ENCODE measurements around the gene SUGCT.
"Not testable (repeated sequence)": the region's sequence is repeated elsewhere in the genome, so short reads cannot be mapped to it uniquely, and the experiment has no call there.

SUGCT gene

DNA sequence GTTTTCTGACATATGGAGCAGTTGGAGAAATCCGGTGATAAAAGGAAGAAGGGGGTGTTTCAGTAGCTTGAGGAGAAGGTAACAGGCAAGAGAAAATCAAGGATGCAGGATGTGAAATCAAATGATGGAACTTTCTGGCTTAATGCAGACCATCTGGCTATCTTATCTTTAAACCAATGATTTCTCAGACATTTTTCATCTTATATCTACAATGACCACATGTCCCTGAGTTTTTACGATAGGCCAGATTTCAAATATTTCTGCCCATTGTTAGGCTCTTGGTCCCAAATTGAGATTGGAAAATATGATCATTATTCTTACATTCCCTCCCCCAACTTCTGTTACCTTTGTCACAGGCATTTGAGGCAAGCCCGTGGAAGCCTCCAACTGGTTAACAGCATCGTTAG is 486.8 kb downstream of the SUGCT start:
- DNase-seq (ENCODE audit: low read depth), result no peak

DNA sequence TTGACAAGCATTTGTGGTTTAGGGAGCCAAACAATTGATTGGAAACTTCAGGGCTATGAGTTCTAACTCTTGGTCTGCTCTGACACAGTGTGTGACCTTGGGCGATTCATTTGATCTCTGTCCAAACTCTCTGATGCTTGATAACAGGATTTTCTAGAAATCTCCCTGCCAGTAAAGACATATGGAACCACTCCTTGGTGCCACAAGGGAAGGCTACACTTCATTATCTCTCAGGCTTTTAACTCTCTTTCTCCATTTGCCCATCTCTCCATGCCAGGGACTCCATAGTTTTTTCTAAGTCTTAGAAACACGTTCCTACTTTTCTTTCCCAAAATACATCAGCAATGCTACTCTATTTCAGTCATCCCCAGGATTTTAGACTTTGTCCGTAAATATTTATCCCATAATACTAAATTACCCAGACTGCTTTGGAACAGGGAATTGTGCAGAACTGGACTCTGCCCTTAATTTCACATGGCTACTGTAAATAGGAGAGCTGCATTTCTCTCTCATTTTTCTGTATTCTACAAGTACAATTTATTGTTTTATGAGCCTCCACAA is 488.2 kb downstream of the SUGCT start:
- DNase-seq (ENCODE audit: low read depth), result no peak

DNA sequence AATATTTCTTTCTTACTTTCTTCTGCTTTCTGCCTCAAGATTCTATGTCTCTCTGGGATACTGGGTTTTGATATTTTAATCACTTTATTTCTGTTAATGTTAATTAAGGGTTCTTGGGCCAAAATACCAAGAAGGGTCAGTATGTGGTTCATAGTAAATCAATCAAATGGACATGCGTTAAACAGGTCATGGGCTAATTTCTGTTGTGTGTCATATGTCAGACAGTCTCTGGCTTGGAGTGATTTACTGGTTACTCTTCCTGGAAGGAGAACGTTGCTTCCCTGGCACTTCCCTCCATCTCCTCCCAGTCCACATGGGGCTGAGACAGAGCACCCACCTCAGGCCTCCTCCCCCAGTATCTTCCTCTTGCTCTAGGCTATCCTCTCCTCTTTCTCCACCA is 489.1 kb downstream of the SUGCT start:
- DNase-seq (ENCODE audit: low read depth), result no peak

DNA sequence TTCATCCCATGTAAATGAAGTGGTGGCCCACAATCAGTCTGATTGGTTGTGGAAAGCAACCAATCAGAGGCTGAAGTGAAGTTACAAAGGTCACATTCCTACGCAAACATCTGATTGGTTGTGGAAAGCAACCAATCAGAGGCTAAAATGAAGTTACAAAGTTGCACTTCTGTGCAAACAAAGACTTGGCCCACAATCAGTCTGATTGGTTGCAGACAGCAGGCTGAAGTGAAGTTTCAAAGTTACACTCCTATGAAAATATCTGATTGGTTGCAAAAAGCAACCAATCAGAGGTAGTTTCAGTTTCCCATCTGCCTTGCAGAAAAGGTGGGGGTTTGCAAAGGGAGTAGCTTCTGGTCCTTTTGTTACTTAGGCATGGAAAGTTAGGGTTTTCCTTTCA is 492.6 kb downstream of the SUGCT start:
- DNase-seq (ENCODE audit: low read depth), result not testable (repeated sequence)

DNA sequence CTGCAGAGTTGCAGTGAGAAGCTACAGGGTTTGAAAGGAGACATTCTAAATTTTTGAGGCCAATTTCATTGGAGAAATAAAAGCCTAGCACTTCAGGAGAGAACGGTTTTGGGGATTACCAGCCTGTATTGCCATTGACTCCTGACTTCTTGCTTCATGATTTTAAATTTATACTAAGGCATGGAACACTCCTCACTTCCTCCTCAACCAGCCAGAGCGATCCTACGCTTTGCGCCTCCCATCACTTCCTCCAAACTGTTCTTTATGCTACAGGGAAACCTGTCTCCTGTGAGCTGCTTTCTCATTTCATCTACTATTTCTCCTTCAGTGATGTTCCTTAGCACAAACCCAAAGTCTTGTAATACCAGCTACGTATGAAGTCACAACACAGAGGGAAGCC is 495.1 kb downstream of the SUGCT start:
- DNase-seq (ENCODE audit: low read depth), result no peak

DNA sequence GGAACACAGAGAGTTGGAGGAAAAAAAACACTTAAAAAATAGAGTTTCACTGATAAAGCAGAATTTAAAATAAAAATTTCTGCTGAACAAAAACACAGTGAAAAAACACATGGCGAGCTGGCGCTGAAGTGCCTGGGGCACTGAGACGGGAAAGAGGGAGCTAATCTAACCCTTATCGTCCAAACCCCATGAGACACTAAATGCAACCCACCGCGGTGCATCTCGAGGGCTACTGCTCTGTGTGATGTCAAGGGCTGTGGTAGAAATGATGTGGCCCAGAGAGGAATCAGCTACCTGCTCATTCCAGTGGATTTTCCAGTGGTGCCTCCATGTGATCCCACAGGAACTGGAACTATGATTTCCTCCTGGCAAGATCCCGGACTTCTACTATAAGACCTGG is 499.3 kb downstream of the SUGCT start:
- no peak for DNase-seq (ENCODE audit: low read depth)

DNA sequence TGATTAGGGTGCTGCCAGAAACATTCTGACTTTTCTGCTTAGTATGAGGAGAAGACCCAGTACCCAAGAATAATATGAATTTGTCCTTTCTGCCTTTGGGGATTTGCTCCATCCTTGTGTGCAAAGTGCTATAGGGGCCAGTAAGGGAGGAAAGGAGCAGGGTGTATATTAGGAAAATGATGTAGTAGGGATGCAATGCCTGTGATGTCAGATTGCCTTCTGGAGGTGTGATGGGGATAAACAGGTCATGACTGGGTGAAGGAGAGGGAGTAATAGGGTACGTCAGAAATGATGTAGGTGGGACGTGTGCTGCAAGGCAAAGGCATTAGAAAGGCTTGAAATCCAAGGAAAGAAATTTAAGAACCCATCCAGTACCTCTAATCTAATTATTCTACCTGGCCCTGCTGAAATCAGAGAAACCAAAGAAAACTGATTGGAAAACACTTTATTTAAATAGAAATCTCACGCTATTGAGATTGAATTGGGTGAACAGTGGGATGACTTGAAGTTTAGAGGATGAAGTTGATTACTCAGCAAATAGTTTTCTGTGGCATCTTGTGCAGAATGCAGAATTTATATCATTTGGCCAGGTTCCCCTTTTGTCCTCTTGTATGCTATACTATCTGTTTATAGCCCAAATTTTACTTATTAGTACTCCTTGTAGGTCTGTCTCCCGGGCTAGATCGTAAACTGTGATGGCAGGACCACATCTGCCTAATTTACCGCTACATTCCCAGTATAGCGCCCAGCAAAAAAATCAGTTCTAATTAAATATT is 503.9 kb downstream of the SUGCT start:
- DNase-seq (ENCODE audit: low read depth), result no peak

DNA sequence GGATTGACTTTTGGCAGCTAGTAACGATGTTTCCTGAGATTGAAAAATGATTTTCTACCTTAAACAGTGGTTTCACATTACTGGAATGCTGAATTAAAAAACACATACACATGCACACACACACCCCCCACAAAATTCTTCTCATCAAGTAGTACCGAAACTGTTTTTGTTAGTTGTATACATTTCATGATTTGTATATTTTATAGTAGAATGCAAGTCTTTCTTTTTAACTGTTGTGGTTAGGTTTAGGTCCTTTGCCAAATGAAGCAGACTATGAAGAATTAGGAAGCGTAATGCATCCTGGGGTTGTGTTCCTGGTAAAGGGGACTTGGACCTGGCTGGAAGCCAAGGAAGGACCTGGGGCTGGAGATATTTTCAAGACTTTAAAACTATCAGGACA is 505.8 kb downstream of the SUGCT start:
- DNase-seq (ENCODE audit: low read depth), result no peak

DNA sequence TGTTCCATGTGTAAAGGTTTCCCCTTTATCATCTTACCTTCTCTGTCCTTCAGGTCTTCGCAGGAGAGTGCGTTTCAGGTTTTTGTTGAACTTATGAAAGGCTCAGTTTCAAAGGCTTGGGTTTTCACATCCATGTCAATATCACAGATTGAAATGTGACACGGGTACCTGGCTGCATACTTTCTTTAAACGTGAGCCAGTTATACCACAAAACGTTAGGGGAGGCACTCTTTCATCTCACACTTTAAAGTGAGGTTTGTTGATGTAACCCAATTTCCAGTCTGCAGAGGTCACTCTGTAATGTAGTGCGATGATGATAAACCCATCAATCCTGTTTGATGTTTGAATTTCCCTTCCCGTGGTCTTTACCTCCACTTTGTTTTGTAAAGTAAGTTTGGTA is 506.9 kb downstream of the SUGCT start:
- DNase-seq (ENCODE audit: low read depth), result no peak

DNA sequence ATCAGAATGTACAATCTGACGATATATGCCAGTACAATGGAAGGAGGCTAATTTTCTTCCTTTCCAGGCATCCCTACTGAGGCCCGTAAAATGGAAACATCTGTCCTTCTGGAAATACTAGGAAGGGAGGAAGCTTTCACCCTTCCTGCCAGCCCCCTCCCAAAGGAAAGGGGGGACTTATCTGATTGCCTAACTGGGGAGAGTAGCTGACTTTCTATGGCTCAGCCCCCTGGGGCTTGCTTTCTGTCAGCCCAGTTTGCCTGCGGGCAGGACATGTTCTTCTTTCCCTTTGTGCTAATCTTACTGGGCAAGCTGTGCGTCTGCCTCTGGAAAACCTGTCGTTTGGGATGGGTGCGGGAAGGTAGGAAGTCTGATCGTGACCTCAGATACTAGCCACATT is 508.9 kb downstream of the SUGCT start:
- DNase-seq (ENCODE audit: low read depth), result no peak

DNA sequence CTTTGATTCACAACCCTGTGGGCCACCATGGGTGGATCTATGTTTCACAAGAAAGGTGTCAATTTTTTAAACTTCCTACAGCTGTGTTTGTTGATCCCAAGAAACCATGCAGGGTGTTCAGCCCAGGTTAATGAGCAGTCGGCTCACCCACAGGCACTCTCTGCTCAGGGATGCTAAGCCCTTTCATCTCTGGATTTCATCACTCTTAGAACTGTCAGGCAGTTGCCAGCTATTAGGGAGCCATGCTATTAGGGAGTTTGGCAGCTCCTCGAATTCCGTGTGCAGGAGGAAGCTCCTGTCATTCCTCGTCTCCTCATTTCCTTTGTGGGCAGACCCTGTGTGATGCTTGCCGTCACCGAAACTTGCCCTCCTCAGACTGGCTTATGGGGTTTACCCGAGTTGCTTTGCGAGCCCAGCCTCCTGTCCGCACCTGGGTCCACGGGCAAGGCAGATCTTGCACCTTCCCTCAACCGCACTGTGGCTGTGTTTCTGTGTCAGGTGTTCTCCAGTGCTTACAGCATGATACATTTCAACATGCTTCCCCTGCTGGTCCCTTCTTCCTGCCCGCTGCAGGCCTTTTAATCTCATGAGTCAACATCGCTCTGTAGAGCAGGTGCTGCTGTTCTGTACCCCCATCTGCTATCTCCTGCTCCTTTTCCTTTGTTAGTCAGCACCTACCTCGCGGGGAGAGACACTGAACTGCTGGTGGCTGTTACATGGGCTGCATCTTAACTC is 509.8 kb downstream of the SUGCT start:
- DNase-seq (ENCODE audit: low read depth), result no peak

DNA sequence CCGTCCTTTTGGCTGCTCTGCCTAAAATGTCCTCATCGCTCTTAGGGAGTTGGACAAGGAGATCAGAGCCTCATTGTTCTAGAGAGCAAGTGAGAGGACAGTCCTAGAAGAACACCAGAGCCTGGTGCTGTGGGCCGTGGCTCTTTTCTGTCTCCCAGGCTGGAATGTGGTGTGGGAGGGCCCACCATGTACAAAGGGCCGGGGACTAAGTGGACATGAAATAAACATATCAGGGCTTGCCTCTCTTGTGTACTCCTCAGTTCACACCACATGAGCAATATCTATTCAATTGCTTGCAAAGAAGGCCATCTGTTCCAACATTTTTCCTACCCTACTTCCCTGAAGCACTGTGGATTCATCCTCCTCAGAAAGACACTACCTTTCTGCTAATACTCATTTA is 510.4 kb downstream of the SUGCT start:
- no peak for DNase-seq (ENCODE audit: low read depth)

DNA sequence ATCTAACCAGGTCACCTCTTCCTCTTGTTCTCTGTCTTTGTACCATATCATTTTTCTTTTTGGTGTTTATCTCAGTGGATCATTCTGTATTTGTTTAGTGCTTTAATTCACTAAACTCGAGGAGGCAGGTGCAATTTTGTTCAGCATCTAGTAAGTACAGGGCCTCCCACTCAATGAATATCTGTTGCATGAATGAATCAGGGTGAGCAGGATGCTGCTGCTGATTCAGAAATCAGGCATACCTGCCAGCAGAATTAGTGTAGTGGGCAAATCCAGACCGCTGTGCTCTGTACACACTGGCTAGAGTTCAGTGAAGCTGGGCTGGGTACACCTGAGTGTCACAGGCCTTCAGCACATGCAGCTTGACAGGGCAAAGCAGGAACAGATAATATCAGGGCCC is 511.9 kb downstream of the SUGCT start:
- DNase-seq (ENCODE audit: low read depth), result no peak

DNA sequence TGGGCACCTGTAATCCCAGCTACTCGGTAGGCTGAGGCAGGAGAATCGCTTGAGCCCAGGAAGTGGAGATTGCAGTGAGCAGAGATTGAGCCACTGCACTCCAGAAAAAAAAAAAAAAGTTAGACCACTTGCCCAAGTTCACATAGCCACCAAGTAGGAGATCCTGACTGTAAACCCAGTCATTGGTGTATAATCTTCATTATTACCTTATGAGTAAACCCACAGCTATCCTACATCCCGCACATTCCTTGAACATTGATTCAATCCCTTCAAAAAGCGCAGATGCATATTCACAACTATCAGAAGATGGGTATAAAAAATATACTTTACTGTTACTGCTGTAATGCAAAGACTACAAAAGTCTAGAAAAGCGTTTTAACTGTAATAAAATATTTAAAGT is 512.9 kb downstream of the SUGCT start:
- DNase-seq (ENCODE audit: low read depth), result no peak

DNA sequence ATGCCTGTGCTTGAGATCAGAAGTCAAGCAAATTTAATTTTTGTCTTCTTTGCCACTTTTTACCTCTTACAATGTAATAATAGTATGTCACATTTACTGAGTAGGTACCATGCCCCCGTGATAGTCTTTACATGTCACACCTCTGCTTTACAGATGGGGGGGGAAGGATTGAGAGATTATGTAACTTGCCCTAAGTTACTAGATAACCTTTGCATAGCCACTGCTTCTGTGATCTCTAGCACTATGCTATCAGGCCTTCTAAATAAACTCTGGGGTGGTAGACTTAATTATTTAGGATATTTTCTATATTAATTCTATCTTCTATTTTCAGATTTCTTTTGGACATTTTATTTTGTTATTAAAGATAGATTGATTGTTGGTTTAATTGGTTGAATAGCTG is 514.4 kb downstream of the SUGCT start:
- no peak for DNase-seq (ENCODE audit: low read depth)

DNA sequence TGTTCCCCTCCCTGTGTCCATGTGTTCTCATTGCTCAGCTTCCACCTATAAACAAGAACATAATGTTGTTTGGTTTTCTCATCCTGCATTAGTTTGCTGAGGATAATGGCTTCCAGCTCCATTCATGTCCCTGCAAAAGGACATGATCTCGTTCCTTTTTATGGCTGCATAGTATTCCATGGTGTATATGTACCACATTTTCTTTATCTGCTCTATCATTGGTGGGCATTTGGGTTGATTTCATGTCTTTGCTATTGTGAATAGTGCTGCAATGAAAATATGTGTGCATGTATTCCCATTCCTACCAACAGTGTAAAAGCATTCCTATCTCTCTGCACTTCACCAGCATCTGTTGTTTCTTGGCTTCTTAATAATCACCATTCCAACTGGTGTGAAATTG is 516.1 kb downstream of the SUGCT start:
- DNase-seq (ENCODE audit: low read depth), result not testable (repeated sequence)

DNA sequence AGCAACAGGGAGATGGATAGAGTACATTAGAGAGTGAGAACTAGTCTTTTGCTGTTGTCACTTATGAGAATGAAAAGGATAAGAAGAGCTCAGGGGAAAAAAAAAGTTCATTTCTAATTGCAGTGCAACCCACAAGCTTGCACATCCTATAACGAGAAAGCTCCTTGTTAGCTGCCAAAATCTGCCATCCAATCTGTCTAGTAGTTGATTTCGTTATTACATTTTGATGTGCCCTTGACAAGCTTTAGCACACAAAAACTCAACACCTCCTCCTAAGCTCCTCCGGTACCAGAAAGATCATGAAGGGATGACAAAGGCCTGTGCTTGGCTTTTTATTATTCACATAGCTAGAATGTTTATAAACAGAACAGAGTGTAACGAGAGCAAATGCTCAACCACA is 519.4 kb downstream of the SUGCT start:
- DNase-seq (ENCODE audit: low read depth), result no peak

DNA sequence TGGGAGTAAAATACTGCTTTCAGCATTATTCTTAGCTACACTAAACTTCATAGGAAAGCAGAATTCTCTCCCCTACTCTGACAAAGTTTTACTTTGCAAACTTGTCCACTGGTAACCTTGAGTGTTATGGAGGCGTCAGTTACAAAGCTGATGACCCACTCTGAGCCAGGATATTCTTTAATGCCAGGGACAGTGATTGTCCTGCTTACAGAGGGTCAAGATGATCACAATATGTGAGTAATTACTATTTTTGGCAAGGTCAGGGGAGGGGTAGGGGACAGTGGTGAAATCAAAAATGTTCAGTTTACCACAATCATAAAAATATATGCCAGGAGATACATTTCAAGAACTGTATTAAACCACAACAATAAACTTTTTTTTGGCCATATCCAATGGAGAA is 520.6 kb downstream of the SUGCT start:
- DNase-seq (ENCODE audit: low read depth), result no peak

DNA sequence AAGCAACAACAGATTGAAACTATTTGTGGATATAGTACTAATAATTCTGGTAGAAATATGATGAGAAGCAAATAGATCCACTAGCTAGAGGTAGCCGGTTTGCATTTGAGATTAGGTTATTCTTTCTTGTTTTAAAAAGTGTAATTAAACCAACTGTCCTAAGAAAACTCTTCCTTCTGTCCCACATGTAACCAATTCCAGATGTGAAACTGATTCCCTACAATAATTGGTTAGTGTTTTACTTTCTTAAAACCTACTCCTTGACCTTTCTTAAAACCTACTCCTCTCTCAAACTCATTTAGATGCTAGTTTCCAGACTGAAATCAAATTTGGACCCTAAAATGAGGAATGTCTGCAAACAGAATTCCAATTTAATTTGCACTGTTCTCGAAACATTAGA is 521.5 kb downstream of the SUGCT start:
- no peak for DNase-seq (ENCODE audit: low read depth)

DNA sequence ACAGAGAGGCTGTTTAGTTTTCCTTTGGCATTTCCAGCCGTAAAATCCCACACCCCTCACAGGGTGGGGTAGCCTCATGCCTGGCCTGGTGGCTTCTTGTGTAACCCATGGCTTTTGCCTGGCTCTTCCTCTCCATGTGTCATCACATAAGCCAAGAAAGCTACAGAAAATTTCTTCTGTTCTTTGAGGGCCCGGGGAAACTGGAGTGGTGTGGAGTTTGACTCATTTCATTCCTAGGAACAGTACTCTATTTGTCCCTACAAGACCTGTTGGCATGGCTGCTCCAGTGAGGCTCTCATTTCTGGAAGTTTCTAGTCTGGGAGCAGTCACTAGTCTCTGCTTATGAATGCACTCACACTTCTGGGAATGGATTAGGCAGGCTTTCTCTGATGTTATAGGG is 523.9 kb downstream of the SUGCT start:
- DNase-seq (ENCODE audit: low read depth), result no peak

DNA sequence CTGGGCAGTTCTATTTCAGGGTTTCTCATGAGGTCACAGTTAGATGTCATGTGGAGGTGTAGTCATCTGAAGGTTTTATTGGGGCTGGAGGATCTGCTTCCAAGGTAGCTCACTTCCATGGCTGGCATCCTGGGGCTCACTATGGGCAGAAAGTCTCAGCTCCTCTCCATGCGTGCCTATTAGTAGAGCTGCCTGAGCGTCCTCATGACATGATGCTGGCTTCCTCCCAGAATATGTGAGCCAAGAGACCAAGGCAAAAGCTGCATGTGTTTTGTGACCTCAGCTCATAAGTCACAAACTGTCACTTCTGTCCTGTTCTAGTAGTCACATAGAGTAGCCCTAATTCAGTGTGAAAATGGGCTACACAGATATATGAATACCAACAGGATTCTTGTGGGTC is 524.4 kb downstream of the SUGCT start:
- no peak for DNase-seq (ENCODE audit: low read depth)

DNA sequence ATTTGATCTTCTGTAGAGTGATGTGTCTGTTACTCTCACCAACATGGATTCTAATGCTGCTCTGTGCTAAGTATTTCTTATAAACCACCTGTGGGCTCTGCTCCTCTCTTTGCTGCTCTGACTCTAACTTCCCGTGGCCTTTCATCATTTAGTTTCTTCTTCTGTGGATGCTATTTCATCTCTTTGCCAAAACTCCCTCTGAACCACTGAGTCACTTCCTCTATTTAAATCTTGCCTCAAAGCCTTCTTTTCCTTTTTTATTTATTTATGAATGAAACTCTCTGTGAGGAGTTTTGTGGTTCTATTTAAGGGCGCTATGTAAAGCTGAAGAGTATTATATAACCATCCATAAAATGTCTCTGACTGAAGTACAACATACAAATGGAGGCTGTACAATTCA is 538.5 kb downstream of the SUGCT start:
- DNase-seq (ENCODE audit: low read depth), result no peak

DNA sequence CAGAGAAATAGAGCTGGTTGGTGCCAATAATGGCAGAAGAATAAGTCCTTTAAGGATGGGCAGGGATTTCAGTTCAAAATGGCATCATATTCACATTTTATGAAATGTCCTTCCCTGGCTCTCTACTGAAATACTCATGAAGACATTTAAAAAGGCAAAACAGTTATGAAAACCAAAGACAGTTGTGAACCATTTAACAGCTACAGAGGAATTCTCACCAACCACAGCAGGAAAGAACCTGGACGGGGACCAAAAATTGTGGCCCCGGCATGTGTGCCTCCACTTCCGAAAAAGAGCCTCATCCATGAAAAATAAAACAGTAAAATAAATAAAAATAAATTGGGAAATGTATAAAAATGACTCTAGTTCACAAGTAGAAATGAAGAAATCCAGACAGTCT is 539.5 kb downstream of the SUGCT start:
- no peak for DNase-seq (ENCODE audit: low read depth)

DNA sequence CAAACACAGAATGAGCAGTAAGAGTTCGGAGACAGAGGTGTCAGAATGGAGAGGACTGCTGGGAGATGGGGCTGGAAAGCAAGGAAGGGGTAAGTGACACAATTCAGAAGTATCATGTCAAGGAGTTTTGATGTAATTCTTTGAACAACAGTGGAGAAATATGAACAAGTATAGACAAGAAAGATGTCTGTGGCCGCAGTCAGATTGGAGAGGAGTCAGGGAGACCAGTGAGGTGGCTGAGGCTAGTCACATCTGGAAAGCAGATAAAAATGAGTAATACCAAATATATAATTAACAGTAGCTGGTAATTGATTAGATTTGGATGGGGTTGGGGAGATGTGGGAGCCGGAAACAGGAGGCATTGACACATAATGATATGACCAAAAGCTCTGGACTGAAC is 540.9 kb downstream of the SUGCT start:
- DNase-seq (ENCODE audit: low read depth), result no peak

All from CMK (cell line).